HepG2 (cell line): Measurements from ENCODE around the gene SDF2. TPM values are rescaled to one million over a fixed set of nuclear protein-coding genes. Genes with fewer than 3 reads are reported as not detected.

ENCODE experiments used
- AGO1 ChIP-seq: fragments of 200-400 bp; formaldehyde crosslinking; IDR thresholded peaks from 2 replicates; pipeline ENCODE4 v1.6.1; 2017; ENCODE audit warnings: mild to moderate bottlenecking, low read depth, low read length, moderate library complexity; ENCODE audit not compliant: poor library complexity, severe bottlenecking
- BCL6 ChIP-seq: IDR thresholded peaks from 2 replicates; pipeline ENCODE4 v1.6.1; 2016; ENCODE audit warnings: missing genetic modification reagents, missing compliant biosample characterization
- CBX1 ChIP-seq: IDR thresholded peaks from one replicate; pipeline ENCODE4 v1.6.1; 2016; ENCODE audit warnings: antibody characterized with exemption, low read depth
- CREB1 ChIP-seq, 2 experiments: fragments of 450-650 bp in 1 of 2; IDR thresholded peaks; 2 replicates each; pipeline ENCODE4 v1.6.1; 2016 to 2017; ENCODE audit warnings: control low read depth in 1 of 2, mild to moderate bottlenecking in 1 of 2, missing compliant biosample characterization in 1 of 2, missing genetic modification characterization in 1 of 2
- DR1 ChIP-seq: sonication (generic); formaldehyde crosslinking; IDR thresholded peaks from 2 replicates; pipeline ENCODE4 v1.8.0; 2021; ENCODE audit warnings: mild to moderate bottlenecking, missing genetic modification reagents, inconsistent platforms
- ERF ChIP-seq: IDR thresholded peaks from 2 replicates; pipeline ENCODE4 v1.6.1; 2018; ENCODE audit warnings: missing biosample characterization, missing genetic modification reagents
- HDAC2 ChIP-seq: sonication (generic); formaldehyde crosslinking; IDR thresholded peaks from 2 replicates; pipeline ENCODE4 v1.4.0; 2020; ENCODE audit warnings: missing genetic modification reagents
- HNRNPLL ChIP-seq: fragments of 200-400 bp; formaldehyde crosslinking; IDR thresholded peaks from 2 replicates; pipeline ENCODE4 v1.6.1; 2017; ENCODE audit warnings: mild to moderate bottlenecking, low read depth, low read length; ENCODE audit not compliant: poor library complexity, severe bottlenecking
- KDM6A ChIP-seq: IDR thresholded peaks from 2 replicates; pipeline ENCODE4 v1.6.1; 2016; ENCODE audit warnings: low read depth
- MTA1 ChIP-seq: sonication (generic); formaldehyde crosslinking; IDR thresholded peaks from 2 replicates; pipeline ENCODE4 v1.4.0; 2020; ENCODE audit warnings: missing genetic modification reagents, mild to moderate bottlenecking, borderline replicate concordance
- ONECUT2 ChIP-seq: sonication (generic); formaldehyde crosslinking; IDR thresholded peaks from 2 replicates; pipeline ENCODE4 v1.4.0; 2020; ENCODE audit warnings: missing genetic modification reagents
- PHF8 ChIP-seq: sonication (generic); formaldehyde crosslinking; IDR thresholded peaks from 2 replicates; pipeline ENCODE4 v1.5.0; 2020; ENCODE audit warnings: missing genetic modification reagents
- POLR2G ChIP-seq: fragments of 200-400 bp; formaldehyde crosslinking; IDR thresholded peaks from 2 replicates; pipeline ENCODE4 v1.6.1; 2018; ENCODE audit warnings: mild to moderate bottlenecking, low read depth, low read length, moderate library complexity
- SOX6 ChIP-seq, 2 experiments: fragments of 450-650 bp in 1 of 2; sonication (generic) in 1 of 2; formaldehyde crosslinking in 1 of 2; IDR thresholded peaks; 2 replicates each; pipeline versions ENCODE4 v1.4.0 to v1.6.1; 2017 to 2020; ENCODE audit warnings: antibody characterized with exemption in 1 of 2, mild to moderate bottlenecking in 1 of 2, missing genetic modification reagents in 1 of 2
- SPEN ChIP-seq: sonication (generic); formaldehyde crosslinking; IDR thresholded peaks from 2 replicates; pipeline ENCODE4 v1.5.1; 2020; ENCODE audit warnings: low read depth, mild to moderate bottlenecking, missing genetic modification reagents
- TBX2 ChIP-seq: sonication (generic); formaldehyde crosslinking; IDR thresholded peaks from 2 replicates; pipeline ENCODE4 v1.5.0; 2020; ENCODE audit warnings: missing genetic modification reagents, mild to moderate bottlenecking, borderline replicate concordance
- ZNF350 ChIP-seq: sonication (generic); formaldehyde crosslinking; IDR thresholded peaks from 2 replicates; pipeline ENCODE4 v1.4.0; 2020; ENCODE audit warnings: mild to moderate bottlenecking, low read depth, missing genetic modification reagents, borderline replicate concordance
- ZNF563 ChIP-seq: sonication (generic); formaldehyde crosslinking; IDR thresholded peaks from 2 replicates; pipeline ENCODE4 v1.8.0; 2022; ENCODE audit warnings: mild to moderate bottlenecking, moderate library complexity, missing genetic modification reagents
- ZNF605 ChIP-seq: sonication (generic); formaldehyde crosslinking; IDR thresholded peaks from 2 replicates; pipeline ENCODE4 v1.8.0; 2022; ENCODE audit warnings: mild to moderate bottlenecking, missing genetic modification reagents
- ZNF878 ChIP-seq: sonication (generic); formaldehyde crosslinking; IDR thresholded peaks from 2 replicates; pipeline ENCODE4 v1.8.1; 2023; ENCODE audit warnings: mild to moderate bottlenecking, missing genetic modification reagents, moderate library complexity
- polyA plus RNA-seq, 8 experiments: library from polyadenylated mRNA; depleted of rRNA in 3 of 8; stranded (reverse) in 7 of 8; unstranded in 1 of 8; fragments of >200 nt; fragmentation: Illumina TruSeq in 4 of 8; extraction: Trizol in 4 of 8; gene quantifications; 2 replicates each; pipeline versions ENCODE4 v1.2.1 to v1.2.3, GENCODE V29; 2011 to 2016; ENCODE audit warnings: low read depth in 4 of 8, missing spikeins in 1 of 8, mixed read lengths in 1 of 8; ENCODE audit not compliant: insufficient read depth in 1 of 8
- total RNA-seq, 5 experiments: library from RNA; depleted of rRNA; stranded (reverse); fragments of >200 nt; fragmentation: Illumina TruSeq; extraction: Trizol; gene quantifications; 2 replicates each; pipeline ENCODE4 v1.2.3, GENCODE V29; 2016; ENCODE audit warnings: low read depth in 1 of 5
- TF ChIP-seq, protein P1 (sequence below): sonication (generic); formaldehyde crosslinking; IDR thresholded peaks from 2 replicates; pipeline ENCODE4 v1.8.0; 2022; ENCODE audit warnings: missing genetic modification reagents, low read depth, mild to moderate bottlenecking, borderline replicate concordance
- TF ChIP-seq, protein P2 (sequence below): sonication (generic); formaldehyde crosslinking; IDR thresholded peaks from 2 replicates; pipeline ENCODE4 v1.5.1; 2020; ENCODE audit warnings: mild to moderate bottlenecking, missing genetic modification reagents, borderline replicate concordance
- TF ChIP-seq, protein P3 (sequence below): sonication (generic); formaldehyde crosslinking; conservative IDR thresholded peaks from 2 replicates; pipeline ENCODE4 v1.8.0; 2022; ENCODE audit warnings: missing genetic modification reagents

The SDF2 gene
- total and polyA plus RNA-seq, 2 of the 13 experiments (the other 11 are each of a cell fraction or from before 2014, with no cell fraction given), result 58.2 to 58.4 TPM

DNA sequence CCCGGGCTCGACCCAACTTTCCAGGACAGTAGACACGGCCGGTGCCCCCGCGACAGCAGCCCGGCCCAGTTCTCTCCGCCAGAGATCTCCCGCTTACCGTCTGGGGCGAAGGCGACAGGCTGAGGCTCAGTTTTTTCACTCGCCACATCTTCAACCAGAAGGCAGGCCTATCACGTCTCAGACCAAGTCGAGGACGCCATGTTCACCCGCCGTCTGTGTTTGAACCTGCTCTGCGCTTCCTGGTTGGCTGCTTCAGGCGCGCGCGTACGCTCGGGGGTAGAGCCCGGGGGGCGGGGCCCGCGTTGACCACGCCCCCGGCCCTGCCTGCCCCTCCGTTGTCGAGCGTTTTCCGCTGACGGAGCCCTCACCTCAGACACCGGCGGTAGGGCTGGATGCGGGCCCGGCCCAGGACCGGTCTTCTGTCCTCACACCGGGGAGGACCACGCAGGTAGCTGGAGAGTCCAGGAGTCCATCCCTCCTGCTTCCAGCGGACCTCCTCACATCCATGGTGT, 62.9 kb downstream of the SDF2 start, which contains the start of gene SPAG5 (continued):
- TF ChIP-seq DR1 (CRISPR knock-in tag), result peak; percentile 82
- no peak for TF ChIP-seq KDM6A
- 0 out of 2 replicates have a peak, but pooled peaks have one; percentile 20 for TF ChIP-seq ONECUT2 (CRISPR knock-in tag)
- TF ChIP-seq BCL6, result peak; percentile 29; the same call in 1 of the 2 replicates
- peak; percentile 55 for TF ChIP-seq ZNF605 (CRISPR knock-in tag)
- TF ChIP-seq, protein P1, sequence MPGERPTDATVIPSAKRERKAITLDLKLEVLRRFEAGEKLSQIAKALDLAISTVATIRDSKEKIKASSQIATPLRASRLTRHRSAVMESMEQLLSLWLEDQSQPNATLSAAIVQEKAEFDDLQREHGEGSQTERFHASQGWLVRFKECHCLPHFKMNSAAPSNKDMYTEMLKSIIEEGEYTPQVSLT (CRISPR knock-in tag), result no peak
- peak; percentile 71 for TF ChIP-seq CREB1 (IDR thresholded peaks at IDR 0.05)
- peak; percentile 79 for TF ChIP-seq CREB1 (CRISPR knock-in tag; IDR thresholded peaks at IDR 0.05)
- TF ChIP-seq HNRNPLL, result peak; percentile 87
- TF ChIP-seq, protein P2, sequence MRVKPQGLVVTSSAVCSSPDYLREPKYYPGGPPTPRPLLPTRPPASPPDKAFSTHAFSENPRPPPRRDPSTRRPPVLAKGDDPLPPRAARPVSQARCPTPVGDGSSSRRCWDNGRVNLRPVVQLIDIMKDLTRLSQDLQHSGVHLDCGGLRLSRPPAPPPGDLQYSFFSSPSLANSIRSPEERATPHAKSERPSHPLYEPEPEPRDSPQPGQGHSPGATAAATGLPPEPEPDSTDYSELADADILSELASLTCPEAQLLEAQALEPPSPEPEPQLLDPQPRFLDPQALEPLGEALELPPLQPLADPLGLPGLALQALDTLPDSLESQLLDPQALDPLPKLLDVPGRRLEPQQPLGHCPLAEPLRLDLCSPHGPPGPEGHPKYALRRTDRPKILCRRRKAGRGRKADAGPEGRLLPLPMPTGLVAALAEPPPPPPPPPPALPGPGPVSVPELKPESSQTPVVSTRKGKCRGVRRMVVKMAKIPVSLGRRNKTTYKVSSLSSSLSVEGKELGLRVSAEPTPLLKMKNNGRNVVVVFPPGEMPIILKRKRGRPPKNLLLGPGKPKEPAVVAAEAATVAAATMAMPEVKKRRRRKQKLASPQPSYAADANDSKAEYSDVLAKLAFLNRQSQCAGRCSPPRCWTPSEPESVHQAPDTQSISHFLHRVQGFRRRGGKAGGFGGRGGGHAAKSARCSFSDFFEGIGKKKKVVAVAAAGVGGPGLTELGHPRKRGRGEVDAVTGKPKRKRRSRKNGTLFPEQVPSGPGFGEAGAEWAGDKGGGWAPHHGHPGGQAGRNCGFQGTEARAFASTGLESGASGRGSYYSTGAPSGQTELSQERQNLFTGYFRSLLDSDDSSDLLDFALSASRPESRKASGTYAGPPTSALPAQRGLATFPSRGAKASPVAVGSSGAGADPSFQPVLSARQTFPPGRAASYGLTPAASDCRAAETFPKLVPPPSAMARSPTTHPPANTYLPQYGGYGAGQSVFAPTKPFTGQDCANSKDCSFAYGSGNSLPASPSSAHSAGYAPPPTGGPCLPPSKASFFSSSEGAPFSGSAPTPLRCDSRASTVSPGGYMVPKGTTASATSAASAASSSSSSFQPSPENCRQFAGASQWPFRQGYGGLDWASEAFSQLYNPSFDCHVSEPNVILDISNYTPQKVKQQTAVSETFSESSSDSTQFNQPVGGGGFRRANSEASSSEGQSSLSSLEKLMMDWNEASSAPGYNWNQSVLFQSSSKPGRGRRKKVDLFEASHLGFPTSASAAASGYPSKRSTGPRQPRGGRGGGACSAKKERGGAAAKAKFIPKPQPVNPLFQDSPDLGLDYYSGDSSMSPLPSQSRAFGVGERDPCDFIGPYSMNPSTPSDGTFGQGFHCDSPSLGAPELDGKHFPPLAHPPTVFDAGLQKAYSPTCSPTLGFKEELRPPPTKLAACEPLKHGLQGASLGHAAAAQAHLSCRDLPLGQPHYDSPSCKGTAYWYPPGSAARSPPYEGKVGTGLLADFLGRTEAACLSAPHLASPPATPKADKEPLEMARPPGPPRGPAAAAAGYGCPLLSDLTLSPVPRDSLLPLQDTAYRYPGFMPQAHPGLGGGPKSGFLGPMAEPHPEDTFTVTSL (CRISPR knock-in tag), result 0 out of 2 replicates have a peak, but pooled peaks have one; percentile 10
- no peak for TF ChIP-seq MTA1 (CRISPR knock-in tag)
- peak; percentile 63; the same call in 1 of the 2 replicates for TF ChIP-seq SPEN (CRISPR knock-in tag)
- peak; percentile 44; the same call in 1 of the 2 replicates for TF ChIP-seq HDAC2
- TF ChIP-seq, protein P3, sequence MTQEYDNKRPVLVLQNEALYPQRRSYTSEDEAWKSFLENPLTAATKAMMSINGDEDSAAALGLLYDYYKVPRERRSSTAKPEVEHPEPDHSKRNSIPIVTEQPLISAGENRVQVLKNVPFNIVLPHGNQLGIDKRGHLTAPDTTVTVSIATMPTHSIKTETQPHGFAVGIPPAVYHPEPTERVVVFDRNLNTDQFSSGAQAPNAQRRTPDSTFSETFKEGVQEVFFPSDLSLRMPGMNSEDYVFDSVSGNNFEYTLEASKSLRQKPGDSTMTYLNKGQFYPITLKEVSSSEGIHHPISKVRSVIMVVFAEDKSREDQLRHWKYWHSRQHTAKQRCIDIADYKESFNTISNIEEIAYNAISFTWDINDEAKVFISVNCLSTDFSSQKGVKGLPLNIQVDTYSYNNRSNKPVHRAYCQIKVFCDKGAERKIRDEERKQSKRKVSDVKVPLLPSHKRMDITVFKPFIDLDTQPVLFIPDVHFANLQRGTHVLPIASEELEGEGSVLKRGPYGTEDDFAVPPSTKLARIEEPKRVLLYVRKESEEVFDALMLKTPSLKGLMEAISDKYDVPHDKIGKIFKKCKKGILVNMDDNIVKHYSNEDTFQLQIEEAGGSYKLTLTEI, result no peak
- TF ChIP-seq SOX6 (IDR thresholded peaks at IDR 0.05), result no peak
- TF ChIP-seq SOX6 (CRISPR knock-in tag; IDR thresholded peaks at IDR 0.05), result peak; percentile 62
- TF ChIP-seq TBX2 (CRISPR knock-in tag), result peak; percentile 57
- TF ChIP-seq ZNF878 (CRISPR knock-in tag), result peak; percentile 94
- TF ChIP-seq ZNF350, result peak; percentile 62; the same call in 1 of the 2 replicates
- peak; percentile 80 for TF ChIP-seq PHF8 (CRISPR knock-in tag)
- peak; percentile 80 for TF ChIP-seq AGO1
- TF ChIP-seq ERF (CRISPR knock-in tag), result peak; percentile 26; the same call in 1 of the 2 replicates
- peak; percentile 65; the same call in 1 of the 2 replicates for TF ChIP-seq ZNF563 (CRISPR knock-in tag)
- peak; percentile 43 for TF ChIP-seq CBX1
- peak; percentile 84 for TF ChIP-seq POLR2G
